GM12865 (cell line): ENCODE results near the gene DCTN2.
"Not testable (repeated sequence)": the region's sequence is repeated elsewhere in the genome, so short reads cannot be mapped to it uniquely, and the experiment has no call there.

ENCODE experiments used
- DNase-seq: peaks from one replicate; pipeline ENCODE4 v3.0.0; 2010; ENCODE audit warnings: low read depth
- H3K4me3 ChIP-seq: 2 replicates; pipeline ENCODE4 v1.5.1; 2011; ENCODE audit warnings: mild to moderate bottlenecking, low read depth, low read length, control low read depth
- CTCF ChIP-seq: IDR thresholded peaks from 2 replicates; pipeline ENCODE4 v1.5.1; 2011; ENCODE audit warnings: low read length, control low read depth, low read depth, inconsistent platforms; ENCODE audit not compliant: insufficient read depth; ENCODE audit errors: missing control alignments

Gene DCTN2

GRCh38 chr12:57515408-57515933 lies 31.5 kb downstream of the DCTN2 start:
- H3K4me3 ChIP-seq: no peak overlapping the region
- TF ChIP-seq CTCF: no peak
- no peak for DNase-seq

GRCh38 chr12:57514720-57515407 lies 32.1 kb downstream of the DCTN2 start:
- DNase-seq: no peak
- TF ChIP-seq CTCF: no peak
- no peak overlapping the region for H3K4me3 ChIP-seq

DNA sequence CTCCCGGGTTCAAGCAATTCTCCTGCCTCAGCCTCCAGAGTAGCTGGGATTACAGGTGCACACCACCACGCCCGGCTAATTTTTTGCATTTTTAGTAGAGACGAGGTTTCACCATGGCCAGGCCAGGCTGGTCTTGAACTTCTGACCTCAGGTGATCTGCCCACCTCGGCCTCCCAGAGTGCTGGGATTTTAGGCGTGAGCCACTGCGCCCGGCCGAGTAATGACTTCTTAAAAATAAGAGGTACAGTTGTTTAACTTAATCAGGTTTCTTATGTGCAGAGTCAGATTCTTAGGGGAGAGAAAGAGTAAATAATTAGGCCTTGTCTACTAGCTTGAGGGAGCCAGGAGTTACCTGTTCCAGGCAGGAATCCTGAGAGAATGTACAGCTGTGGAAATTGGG lies 32.7 kb downstream of the DCTN2 start:
- not testable (repeated sequence) for H3K4me3 ChIP-seq, DNase-seq

DNA sequence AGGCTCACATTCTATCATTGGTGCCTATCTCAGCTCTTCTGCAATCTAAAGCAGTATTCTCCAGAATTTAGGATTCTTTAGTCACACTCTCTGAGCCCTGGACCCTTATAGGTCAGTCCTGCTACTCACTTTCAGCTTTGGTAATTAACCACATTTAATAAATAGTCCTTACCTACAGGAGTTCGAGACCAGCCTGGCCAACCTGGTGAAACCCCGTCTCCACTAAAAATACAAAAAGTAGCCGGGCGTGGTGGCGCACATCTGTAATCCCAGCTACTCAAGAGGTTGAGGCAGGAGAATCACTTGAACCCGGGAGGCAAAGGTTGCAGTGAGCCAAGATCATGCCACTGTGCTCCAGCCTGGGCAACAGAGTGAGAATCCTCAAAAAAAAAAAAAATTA lies 33.3 kb downstream of the DCTN2 start:
- not testable (repeated sequence) for DNase-seq

GRCh38 chr12:57513266-57513665 lies 33.7 kb downstream of the DCTN2 start:
- no peak for TF ChIP-seq CTCF
- no peak for DNase-seq
- no peak overlapping the region for H3K4me3 ChIP-seq

More for the DNA sequence above, 33.3 kb downstream of the DCTN2 start:
- not testable (repeated sequence) for H3K4me3 ChIP-seq

DNA sequence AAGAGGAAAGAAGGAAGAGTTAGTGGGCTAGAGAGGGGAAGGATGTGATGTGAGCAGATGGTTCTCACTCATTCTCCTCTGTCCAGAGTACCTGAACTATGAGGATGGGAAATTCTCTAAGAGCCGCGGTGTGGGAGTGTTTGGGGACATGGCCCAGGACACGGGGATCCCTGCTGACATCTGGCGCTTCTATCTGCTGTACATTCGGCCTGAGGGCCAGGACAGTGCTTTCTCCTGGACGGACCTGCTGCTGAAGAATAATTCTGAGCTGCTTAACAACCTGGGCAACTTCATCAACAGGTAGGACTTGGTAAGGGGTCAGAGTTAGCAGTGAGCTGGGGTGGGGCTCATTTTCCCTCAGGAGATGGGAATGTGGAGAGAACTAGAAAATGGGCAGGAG lies 34.3 kb downstream of the DCTN2 start:
- DNase-seq: no peak
- no peak for TF ChIP-seq CTCF
- no peak overlapping the region for H3K4me3 ChIP-seq

DNA sequence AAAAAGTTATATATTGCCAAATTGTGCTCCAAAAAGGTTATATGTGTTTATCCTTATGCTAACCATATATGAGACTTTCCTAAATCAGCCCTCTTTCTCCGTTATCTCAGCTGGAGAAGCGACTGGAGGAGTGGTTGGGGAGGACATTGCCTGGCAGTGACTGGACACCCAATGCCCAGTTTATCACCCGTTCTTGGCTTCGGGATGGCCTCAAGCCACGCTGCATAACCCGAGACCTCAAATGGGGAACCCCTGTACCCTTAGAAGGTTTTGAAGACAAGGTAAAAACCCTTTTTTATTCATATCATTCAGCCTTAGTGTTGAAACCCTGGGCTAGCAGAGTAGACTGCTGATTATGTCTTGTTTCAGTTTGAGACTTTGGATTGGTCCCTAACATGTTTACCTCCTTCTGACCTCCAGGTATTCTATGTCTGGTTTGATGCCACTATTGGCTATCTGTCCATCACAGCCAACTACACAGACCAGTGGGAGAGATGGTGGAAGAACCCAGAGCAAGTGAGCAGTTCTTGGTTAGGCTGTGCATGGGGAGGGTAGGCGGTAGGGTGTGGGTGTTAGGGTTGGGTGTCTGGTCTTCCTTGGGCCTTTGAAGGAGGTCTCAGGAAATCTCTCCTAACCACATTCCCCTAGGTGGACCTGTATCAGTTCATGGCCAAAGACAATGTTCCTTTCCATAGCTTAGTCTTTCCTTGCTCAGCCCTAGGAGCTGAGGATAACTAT lies 35.2 kb downstream of the DCTN2 start:
- no peak for TF ChIP-seq CTCF
- H3K4me3 ChIP-seq: no peak overlapping the region
- DNase-seq: no peak

GRCh38 chr12:57511161-57511560 lies 35.8 kb downstream of the DCTN2 start:
- DNase-seq: no peak
- no peak for TF ChIP-seq CTCF
- no peak overlapping the region for H3K4me3 ChIP-seq

DNA sequence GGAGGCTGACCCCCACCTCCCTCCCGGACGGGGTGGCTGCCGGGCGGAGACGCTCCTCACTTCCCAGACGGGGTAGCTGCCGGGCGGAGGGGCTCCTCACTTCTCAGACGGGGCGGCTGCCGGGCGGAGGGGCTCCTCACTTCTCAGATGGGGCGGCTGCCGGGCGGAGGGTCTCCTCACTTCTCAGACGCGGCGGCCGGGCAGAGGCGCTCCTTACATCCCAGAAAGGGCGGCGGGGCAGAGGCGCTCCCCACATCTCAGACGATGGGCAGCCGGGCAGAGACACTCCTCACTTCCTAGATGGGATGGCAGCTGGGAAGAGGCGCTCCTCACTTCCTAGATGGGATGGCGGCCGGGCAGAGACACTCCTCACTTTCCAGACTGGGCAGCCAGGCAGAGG lies 39.2 kb downstream of the DCTN2 start:
- not testable (repeated sequence) for DNase-seq, H3K4me3 ChIP-seq

GRCh38 chr12:57506541-57506940 lies 40.5 kb downstream of the DCTN2 start:
- DNase-seq, H3K4me3 ChIP-seq: not testable (repeated sequence)

DNA sequence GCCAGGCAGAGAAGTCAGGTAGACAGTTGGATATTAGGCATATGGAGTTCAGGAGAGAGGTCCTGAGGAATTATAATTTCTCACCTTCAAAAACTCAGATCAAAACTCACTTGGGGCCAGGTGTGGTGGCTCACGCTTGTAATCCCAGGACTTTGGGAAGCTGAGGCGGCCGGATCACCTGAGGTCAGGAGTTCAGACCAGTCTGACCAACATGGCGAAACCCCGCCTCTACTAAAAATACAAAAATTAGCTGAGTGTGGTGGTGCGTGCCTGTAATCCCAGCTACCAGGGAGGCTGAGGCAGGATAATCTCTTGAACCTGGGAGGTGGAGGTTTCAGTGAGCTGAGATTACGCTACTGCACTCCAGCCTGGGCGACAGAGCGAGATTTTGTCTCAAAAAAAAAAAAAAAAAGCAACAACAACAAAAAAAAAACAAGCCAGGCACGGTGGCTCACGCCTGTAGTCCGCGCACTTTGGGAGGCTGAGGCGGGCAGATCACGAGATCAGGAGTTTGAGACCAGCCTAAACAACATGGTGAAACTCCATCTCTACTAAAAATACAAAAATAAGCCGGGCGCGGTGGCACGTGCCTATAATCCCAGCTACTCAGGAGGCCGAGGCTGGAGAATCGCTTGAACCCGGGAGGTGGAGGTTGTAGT lies 44.6 kb downstream of the DCTN2 start:
- not testable (repeated sequence) for DNase-seq

More for the DNA sequence above, 44.6 kb downstream of the DCTN2 start:
- not testable (repeated sequence) for H3K4me3 ChIP-seq
